ENCODE data around the gene CRLF2. TPM values are rescaled to one million over a fixed set of nuclear protein-coding genes. Genes with fewer than 3 reads are reported as not detected.
"Not testable (repeated sequence)": the region's sequence is repeated elsewhere in the genome, so short reads cannot be mapped to it uniquely, and the experiment has no call there.

The CRLF2 gene
- total RNA-seq, 1 donor, result 0.42 TPM

DNA sequence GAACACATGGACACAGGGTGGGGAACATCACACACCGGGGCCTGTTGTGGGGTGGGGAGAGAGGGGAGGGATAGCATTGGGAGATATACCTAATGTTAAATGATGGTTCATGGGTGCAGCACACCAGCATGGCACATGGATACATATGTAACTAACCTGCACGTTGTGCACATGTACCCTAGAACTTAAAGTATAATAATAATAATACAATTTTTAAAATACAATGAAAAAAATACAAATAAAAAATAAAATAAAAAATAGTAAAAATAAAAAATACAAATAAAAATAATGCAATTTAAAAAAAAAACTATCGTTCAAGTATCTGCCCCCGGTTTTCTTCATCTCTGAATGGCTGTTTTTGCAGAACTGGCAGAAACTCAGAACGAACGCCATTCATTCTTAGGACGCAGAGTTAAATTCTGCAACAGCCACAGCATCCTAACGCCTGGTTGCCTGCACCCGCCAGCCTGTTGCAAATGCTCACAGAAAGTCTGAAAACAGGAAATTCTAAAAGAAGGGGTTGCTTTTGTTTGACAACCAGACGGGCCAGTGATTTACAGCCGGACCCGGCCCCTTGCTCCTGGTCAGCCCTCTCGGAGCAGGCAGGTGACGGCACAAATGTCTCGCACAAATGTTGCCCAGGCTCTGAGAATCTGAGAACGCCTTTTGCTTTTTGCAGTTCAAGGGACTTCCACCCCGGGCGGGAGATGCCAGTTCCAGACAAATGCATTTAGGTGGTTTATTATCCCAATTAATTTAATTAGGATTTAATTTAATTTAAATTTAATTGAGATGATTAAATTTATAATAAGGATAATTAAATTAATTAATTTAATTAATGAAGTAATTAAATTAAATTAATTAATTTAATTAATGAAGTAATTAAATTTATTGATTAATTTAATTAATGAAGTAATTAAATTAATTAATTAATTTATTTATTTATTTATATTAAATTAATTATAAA, 47.8 kb downstream of the CRLF2 start:
- Histone ChIP-seq H3K4me3 (ENCODE audit: low read length) (no peak overlapping the region), H3K27me3 (ENCODE audit: insufficient read depth, low read length) (peaks cover 3% of the 10 kb centered on the region), H3K9me3 (ENCODE audit: low read depth, low read length) (no peaks in the 10 kb centered on the region)

DNA sequence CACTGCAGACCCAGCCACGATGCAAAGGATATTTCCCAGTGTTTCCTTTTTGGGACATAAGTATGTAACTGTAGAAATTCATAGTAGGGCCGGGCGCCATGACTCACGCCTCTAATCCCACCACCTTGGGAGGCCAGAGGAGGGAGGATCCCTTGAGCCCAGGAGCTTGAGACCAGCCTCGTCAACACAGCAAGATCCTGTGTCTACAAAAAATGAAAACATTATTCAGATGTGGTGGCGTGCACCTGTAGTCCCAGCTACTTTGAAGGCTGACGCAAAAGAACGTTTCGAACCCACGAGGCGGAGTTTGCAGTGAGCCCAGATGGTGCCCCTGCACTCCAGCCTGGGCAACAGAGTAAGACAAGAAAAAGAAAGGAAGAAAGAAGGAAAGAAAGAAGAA, 49.2 kb downstream of the CRLF2 start:
- Histone ChIP-seq H3K27me3 (ENCODE audit: insufficient read depth, low read length) (peaks cover 3% of the 10 kb centered on the region), H3K4me1 (ENCODE audit: insufficient read depth, low read length) (peaks cover 9% of the 10 kb centered on the region), H3K4me3 (ENCODE audit: low read length) (no peak overlapping the region), H3K9me3 (ENCODE audit: low read depth, low read length) (no peaks in the 10 kb centered on the region)

More for the DNA sequence above, 47.8 kb downstream of the CRLF2 start:
- peaks cover 9% of the 10 kb centered on the region for H3K4me1 ChIP-seq (ENCODE audit: insufficient read depth, low read length)

DNA sequence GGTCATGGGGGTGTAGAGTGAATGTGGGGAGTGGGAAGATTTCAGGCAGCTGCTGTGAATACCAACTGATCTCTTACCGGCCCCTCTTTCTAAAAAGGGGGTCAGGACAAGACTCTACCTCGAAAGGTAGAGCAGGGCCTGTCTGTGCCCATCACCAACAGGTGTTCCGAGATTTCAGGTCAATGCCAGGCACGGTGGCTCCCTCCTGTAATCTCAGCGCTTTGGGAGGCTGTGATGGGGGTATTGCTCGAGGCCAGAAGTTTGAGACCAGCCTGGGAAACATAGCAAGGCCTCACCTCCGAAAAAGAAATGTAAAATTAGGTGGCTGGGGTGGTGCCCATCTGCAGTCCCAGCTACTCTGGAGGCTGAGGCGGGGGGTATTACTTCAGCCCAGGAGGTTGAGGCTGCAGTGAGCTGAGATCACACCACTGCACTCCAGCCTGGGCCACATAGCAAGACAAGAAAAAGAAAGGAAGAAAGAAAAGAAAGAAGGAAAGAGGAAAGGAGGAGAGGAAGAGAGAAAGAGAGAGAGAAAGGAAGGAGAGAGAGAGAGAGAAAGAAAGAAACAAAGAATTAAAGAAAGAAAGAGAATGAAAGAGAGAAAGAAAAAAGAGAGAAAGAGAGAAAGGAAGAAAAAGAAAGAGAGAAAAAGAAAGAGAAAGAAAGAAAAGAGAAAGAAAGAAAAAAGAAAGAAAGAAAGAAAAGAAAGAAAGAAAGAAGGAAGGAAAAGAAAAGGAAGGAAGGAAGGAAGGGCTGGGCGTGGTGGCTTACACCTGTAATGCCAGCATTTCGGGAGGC, 50.1 kb downstream of the CRLF2 start:
- H3K27me3 ChIP-seq (ENCODE audit: insufficient read depth, low read length), result peaks cover 3% of the 10 kb centered on the region
- peaks cover 9% of the 10 kb centered on the region for H3K4me1 ChIP-seq (ENCODE audit: insufficient read depth, low read length)
- H3K9me3 ChIP-seq (ENCODE audit: low read depth, low read length), result no peaks in the 10 kb centered on the region
- H3K4me3 ChIP-seq (ENCODE audit: low read length), result no peak overlapping the region

DNA sequence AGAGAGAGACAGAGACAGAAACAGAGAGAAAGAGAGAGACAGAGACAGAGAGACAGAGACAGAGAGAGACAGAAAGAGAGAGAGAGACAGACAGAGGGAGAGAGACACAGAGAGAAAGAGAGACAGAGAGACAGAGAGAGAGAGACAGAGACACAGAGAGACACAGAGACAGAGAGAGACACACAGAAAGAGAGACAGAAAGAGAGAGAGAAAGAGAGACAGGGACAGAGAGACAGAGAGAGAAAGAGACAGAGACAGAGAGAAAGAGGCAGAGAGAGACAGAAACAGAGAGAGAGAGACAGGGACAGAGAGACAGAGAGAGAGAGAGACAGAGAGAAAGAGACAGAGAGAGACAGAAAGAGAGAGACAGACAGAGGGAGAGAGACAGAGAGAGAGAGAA, 52.9 kb downstream of the CRLF2 start:
- Histone ChIP-seq H3K27me3 (ENCODE audit: insufficient read depth, low read length) (no peaks in the 10 kb centered on the region), H3K4me3 (ENCODE audit: low read length) (no peak overlapping the region), H3K4me1 (ENCODE audit: insufficient read depth, low read length) (peaks cover under 1% of the 10 kb centered on the region), H3K9me3 (ENCODE audit: low read depth, low read length) (no peaks in the 10 kb centered on the region)

DNA sequence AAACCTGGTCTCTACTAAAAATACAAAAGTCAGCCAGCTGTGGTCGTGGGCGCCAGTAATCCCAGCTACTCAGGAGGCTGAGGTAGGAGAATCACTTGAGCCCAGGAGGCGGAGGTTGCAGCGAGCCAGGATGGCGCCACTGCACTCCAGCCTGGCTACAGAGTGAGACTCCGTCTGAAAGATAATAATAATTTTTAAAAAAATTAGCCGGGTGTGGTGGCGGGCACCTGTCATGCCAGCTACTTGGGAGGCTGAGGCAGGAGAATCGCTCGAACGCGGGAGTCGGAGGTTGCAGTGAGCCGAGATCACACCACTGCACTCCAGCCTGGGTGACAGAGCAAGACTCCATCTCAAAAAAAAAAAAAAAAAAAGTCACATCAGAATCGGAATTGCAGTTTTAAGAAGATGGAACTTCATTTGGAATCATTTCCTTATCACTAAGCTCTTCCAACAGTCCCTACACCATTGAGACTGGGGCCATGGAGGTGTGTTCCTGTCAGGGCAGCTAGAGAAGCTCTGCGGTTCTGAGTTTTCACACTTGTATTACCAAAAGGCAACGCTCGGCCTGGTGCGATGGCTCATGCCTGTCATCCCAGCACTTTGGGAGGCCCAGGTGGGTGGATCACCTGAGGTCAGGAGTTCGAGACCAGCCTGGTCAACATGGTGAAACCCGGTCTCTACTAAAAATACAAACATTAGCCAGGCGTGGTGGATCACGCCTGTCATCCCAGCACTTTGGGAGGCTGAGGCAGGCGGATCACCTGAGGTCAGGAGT, 55.6 kb downstream of the CRLF2 start:
- not testable (repeated sequence) for H3K4me1 ChIP-seq (ENCODE audit: insufficient read depth, low read length); H3K27me3 ChIP-seq (ENCODE audit: insufficient read depth, low read length); H3K4me3 ChIP-seq (ENCODE audit: low read length); H3K9me3 ChIP-seq (ENCODE audit: low read depth, low read length)

DNA sequence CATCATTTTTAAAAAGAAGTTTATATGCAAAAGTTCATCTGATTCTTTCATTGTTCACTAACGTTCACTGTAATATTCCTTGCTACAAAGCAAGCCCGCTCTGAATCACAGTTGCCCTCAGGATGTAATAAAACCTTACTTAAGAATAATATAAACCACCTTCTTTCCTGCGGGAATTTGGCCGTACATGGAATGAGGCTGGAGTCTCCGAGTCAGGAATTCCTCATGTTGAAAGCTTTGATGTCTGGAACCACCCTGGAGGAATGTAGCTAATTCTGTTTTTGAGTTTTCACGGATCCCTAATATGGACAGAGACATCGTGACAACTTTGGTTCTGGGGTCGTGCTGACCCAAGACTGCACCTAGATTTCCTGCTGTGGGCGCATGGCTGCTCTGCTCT, 58.5 kb downstream of the CRLF2 start:
- Histone ChIP-seq H3K27me3 (ENCODE audit: insufficient read depth, low read length) (no peaks in the 10 kb centered on the region), H3K9me3 (ENCODE audit: low read depth, low read length) (no peaks in the 10 kb centered on the region), H3K4me3 (ENCODE audit: low read length) (no peak overlapping the region), H3K4me1 (ENCODE audit: insufficient read depth, low read length) (no peaks in the 10 kb centered on the region)

DNA sequence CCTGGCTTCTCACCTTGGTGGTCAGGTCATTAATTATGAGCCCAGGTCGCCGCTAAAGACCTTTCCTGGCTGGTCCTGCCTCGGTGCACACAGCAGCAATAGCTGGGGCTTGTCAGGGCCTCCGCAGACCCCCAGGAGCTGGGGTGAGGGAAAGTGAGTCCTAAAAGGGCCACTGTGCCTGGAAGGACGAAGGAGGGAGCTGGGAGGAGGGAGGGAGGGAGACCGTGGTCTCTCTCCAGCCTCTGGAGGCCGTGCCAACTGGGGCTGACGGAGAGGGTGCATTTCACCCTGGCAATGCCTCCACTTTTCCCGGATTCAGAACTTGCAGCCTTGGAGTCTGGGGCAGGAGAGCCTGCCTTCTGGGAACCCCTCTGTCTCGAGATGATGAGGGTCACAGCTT, 60.4 kb downstream of the CRLF2 start:
- Histone ChIP-seq H3K4me3 (ENCODE audit: low read length) (no peak overlapping the region), H3K4me1 (ENCODE audit: insufficient read depth, low read length) (no peaks in the 10 kb centered on the region), H3K9me3 (ENCODE audit: low read depth, low read length) (no peaks in the 10 kb centered on the region), H3K27me3 (ENCODE audit: insufficient read depth, low read length) (peaks cover 4% of the 10 kb centered on the region)

DNA sequence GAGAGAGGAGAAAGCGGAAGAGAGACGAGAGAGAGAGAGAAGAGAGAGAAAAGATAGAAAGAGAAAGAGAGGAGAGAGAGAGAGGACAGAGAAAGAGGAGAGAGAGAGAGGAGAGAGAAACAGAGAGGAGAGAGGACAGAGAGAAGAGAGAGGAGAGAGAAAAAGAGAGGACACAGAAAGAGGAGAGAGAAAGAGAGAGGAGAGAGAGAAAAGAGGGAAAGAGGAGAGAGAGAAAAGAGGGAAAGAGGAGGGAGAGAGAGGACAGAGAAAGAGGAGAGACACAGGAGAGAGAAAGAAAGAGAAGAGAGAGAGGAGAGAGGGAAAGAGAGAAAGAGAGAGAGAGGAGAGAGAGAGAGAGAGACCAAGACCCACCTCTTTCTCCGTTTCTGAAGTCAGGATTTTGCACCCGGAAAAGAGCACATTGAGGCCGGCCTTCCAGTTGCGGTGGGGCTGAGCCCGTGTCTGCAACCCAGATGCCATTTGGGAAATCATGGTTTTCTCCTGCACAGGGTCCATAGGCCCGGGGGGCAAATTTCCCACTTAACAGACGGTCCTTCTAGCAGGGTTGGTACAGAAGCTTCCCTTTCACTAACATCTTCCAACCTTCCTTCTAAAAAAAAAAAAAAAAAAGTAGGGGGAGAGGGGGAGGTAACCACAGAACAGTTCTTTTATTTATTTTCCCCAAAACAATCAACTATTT, 60.9 kb downstream of the CRLF2 start:
- Histone ChIP-seq H3K4me1 (ENCODE audit: insufficient read depth, low read length) (no peaks in the 10 kb centered on the region), H3K27me3 (ENCODE audit: insufficient read depth, low read length) (peaks cover 4% of the 10 kb centered on the region), H3K4me3 (ENCODE audit: low read length) (no peak overlapping the region), H3K9me3 (ENCODE audit: low read depth, low read length) (no peaks in the 10 kb centered on the region)

DNA sequence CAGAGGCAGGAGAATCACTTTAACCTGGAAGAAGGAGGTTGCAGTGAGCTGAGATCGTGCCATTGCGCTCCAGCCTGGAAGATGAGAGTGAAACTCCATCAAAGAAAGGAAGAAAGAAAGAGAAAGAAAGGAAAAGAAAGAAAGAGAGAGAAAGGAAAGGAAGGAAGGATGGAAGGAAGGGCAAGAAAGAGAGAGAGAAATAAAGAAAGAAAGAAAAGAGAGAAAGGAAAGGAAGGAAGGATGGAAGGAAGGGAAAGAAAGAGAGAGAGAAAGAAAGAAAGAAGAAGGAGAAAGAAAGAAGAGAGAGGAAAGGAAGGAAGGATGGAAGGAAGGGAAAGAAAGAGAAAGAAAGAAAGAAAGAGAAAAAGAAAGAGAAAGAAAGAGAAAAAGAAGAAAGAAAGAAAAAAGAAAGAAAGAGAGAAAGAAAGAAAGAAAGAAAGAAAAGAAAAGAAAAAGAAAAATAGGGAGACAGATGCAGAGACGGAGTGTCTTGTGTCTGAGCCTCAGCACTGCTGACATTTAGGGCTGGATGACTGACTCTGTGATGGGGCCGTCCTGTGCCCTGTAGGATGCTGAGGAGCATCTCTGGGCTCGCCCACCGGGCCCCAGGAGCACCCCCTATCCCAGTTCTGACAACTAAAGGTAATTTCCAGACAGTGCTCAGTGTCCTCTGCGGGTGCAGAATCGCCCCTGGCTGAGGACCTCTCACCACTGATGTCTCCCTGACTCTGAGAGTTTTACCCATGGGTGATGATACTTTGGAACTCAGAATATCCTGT, 61.7 kb downstream of the CRLF2 start:
- no peaks in the 10 kb centered on the region for H3K9me3 ChIP-seq (ENCODE audit: low read depth, low read length)
- no peak overlapping the region for H3K4me3 ChIP-seq (ENCODE audit: low read length)
- H3K4me1 ChIP-seq (ENCODE audit: insufficient read depth, low read length), result no peaks in the 10 kb centered on the region
- H3K27me3 ChIP-seq (ENCODE audit: insufficient read depth, low read length), result peaks cover 4% of the 10 kb centered on the region

DNA sequence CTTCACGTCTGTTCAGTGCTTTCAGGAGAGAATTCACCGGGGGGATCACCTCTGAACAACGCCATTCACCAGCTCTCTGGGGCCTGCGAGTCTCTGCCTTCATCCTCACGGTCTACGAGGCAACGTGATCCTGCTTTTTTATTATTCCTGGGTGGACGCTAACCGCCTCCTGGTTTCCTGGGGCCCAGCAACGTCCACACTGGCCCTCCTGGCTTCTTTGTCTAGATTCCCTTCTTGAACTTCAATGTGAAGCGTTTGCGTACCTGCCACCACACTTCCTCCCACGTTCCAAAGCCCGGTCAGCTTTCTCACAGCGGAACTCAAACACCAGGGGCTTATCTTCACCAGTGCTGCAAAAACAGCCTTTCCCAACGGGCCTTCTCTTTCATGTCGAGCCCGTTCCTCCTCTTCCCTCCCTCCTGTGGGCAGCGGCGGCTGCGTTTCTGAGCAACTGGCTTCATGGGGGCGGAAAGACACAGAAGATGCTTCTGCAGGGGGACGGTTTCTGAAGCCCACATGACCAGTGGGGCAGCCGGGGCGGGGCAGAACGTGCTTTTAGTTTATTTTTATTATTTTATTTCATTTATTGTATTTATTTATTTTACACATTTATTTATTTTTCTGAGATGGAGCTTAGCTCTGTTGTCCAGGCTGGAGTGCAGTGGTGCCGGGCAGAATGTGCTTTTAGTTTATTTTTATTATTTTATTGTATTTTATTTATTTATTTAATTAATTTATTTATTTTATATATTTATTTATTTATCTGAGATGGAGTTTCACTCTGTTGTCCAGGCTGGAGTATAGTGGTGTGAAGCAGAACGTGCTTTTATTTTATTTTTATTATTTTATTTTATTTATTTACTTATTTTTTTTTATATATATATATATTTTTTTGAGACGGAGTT, 64.6 kb downstream of the CRLF2 start:
- peaks cover 4% of the 10 kb centered on the region for H3K27me3 ChIP-seq (ENCODE audit: insufficient read depth, low read length)
- H3K9me3 ChIP-seq (ENCODE audit: low read depth, low read length), result no peaks in the 10 kb centered on the region
- no peak overlapping the region for H3K4me3 ChIP-seq (ENCODE audit: low read length)
- no peaks in the 10 kb centered on the region for H3K4me1 ChIP-seq (ENCODE audit: insufficient read depth, low read length)

DNA sequence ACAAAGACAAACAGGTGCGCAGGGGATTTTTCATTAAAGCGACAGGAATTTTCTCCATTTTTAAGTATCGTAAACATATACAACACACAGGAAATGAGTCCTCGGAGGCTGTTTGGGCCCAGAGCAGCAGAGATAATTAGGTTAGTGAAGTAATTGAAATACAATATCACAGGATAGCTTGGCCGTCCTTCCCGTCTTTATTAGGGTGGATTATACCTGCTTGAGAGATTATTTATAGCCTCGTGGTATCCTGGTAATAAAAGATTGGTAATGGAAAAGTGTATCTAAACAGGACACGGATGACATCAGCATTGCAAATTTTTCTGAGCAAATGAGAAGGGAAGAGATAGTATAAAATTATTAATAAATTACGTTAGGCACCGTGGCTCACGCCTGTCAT, 68.2 kb downstream of the CRLF2 start:
- Histone ChIP-seq H3K4me3 (ENCODE audit: low read length) (no peak overlapping the region), H3K4me1 (ENCODE audit: insufficient read depth, low read length) (no peaks in the 10 kb centered on the region), H3K27me3 (ENCODE audit: insufficient read depth, low read length) (peaks cover 4% of the 10 kb centered on the region), H3K9me3 (ENCODE audit: low read depth, low read length) (no peaks in the 10 kb centered on the region)

Measured in mononuclear cell (primary cell).